ENCODE data around the gene CPT1C.
A peak's percentile ranks its signal among the peaks of the same experiment; 100 is the strongest.

DNA sequence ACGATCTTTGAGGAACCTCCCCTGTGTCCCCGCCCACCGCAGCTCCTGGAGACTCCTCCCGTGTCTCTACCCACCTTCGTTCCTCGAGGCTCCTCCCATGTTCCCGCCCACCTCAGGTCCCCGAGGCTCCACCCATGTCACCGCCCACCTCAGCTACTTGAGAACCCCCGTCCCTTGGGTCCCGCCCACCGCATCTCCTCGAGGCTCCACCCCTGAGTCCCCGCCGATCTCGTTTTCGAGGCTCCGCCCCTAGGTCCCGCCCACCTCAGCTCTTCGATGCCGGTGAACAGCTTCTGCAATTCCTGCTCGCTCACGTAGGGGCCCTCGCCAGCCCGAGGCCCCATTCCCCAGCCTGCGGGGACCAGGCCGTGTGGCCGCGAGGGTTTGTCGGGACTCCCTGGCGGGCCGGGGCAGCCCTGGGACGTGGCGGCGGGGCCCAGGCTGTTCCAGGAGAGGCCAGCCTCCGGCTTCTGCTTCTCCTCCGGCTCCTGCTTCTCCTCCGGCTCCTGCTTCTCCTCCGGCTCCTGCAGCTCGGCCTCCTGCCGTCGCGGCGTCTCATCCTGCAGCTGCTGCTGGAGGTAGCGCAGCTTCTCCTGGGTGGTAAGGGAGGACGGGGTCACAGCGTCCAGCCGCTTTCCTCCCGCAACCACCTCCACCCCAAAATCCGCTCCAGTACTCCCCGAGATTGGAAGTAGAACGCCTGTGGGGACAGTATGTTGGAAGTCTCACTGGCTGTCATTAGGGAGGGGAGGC lies 55.5 kb downstream of the CPT1C start:
- TF ChIP-seq, protein P1, sequence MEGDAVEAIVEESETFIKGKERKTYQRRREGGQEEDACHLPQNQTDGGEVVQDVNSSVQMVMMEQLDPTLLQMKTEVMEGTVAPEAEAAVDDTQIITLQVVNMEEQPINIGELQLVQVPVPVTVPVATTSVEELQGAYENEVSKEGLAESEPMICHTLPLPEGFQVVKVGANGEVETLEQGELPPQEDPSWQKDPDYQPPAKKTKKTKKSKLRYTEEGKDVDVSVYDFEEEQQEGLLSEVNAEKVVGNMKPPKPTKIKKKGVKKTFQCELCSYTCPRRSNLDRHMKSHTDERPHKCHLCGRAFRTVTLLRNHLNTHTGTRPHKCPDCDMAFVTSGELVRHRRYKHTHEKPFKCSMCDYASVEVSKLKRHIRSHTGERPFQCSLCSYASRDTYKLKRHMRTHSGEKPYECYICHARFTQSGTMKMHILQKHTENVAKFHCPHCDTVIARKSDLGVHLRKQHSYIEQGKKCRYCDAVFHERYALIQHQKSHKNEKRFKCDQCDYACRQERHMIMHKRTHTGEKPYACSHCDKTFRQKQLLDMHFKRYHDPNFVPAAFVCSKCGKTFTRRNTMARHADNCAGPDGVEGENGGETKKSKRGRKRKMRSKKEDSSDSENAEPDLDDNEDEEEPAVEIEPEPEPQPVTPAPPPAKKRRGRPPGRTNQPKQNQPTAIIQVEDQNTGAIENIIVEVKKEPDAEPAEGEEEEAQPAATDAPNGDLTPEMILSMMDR (IDR thresholded peaks at IDR 0.05): peak; percentile 37
- no peak for TF ChIP-seq ZFX (IDR thresholded peaks at IDR 0.05; ENCODE audit: borderline replicate concordance)
